ENCODE results near the gene PTBP2. TPM values are rescaled to one million over a fixed set of nuclear protein-coding genes. Genes with fewer than 3 reads are reported as not detected.

PTBP2 gene
- total RNA-seq, 8 experiments from 2014 or later = 15.7 to 170 (median 103) TPM

DNA sequence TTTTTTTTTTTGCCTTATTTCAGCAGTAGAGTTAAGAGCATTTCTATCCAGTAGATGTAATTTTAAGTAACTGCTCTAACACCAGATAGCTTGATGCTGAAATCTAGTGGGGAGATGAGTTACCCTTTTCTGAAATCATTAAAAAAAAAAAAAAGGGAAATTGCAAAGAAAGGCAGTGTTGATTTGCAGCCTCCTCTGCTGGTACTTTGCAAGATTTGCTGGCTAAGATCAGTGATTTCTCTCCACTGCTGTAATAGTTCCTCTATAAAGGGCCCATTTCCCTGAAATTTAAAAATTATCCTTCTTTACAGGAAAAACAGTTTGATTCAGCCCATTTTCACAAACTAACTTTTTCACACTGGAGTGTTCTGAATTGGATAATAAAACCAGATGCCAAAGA, 120.6 kb downstream of the PTBP2 start:
- Histone ChIP-seq H3K4me3 (no peak overlapping the region), H3K27ac (no peak overlapping the region), H3K4me1 (replicated peaks in 1 of 2) (no peaks in the 10 kb centered on the region)
- in situ Hi-C loops (cut with MboI; ENCODE audit: low pct_unique_long_range_greater_than_20kb in 2 of 9, low sequenced_read_pairs in 9 of 9, unreplicated experiment in 9 of 9) = no loop called here
- no peak for ATAC-seq (replicated peaks in 6 of 8)

DNA sequence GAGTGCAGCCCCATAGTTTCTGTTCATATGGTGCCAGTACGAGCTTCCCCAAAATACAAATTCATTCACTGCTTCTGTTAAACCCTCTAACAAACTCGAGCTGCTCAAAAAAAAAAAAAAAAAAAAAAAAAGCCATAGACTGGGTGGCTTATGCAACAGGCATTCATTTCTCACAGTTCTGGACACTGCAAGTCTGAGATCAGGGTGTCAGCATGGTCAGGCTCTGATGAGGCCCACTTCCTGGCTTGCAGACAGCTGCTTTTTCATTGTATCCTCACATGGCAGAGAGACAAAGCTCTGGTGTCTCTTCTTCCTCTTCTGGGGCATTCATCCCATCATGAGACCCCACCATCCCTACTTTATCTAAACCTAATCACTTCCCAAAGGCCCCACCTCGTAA, 121.6 kb downstream of the PTBP2 start:
- H3K4me3 ChIP-seq = no peak overlapping the region
- no peak overlapping the region for H3K27ac ChIP-seq
- WGBS, 10 experiments = 30 to 89% (median 77%) methylated on average over 1 to 3 of the region's 3 CpGs; no CpG with 5 or more reads in 3 of the 10 experiments
- in situ Hi-C loops (cut with MboI; ENCODE audit: low pct_unique_long_range_greater_than_20kb in 2 of 9, low sequenced_read_pairs in 9 of 9, unreplicated experiment in 9 of 9) = no loop called here
- ATAC-seq (replicated peaks in 6 of 8) = peak in 7 of 8 experiments; percentile 60 to 86 (median 68)
- H3K4me1 ChIP-seq (replicated peaks in 1 of 2) = no peaks in the 10 kb centered on the region

DNA sequence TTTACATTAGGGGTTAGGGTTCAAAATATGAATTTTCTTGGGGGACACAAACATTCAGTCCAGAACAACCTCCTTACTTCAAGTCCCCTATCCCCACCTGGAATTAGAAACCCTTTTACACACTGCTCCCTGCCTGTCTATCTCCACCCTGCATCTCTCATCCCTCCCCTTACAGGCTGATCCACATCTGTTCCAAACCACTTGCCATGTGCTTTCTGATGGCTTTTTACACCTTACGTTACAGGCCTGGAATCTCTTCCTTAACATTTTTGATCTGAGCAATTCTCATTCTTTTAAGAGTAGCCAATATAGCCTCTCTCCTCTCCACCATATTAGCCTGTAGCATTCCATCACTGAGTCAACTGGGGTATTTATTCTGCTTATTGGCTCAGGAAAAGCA, 122.0 kb downstream of the PTBP2 start:
- no peak overlapping the region for H3K27ac ChIP-seq
- H3K4me3 ChIP-seq = no peak overlapping the region
- peak in 1 of 8 experiments; percentile 45 for ATAC-seq (replicated peaks in 6 of 8)
- in situ Hi-C loops (cut with MboI; ENCODE audit: low pct_unique_long_range_greater_than_20kb in 2 of 9, low sequenced_read_pairs in 9 of 9, unreplicated experiment in 9 of 9) = no loop called here
- 75 to 100% (median 92%) methylated on average over 1 of the region's 1 CpG; no CpG with 5 or more reads in 3 of the 10 experiments for WGBS, 10 experiments
- H3K4me1 ChIP-seq (replicated peaks in 1 of 2) = no peaks in the 10 kb centered on the region

DNA sequence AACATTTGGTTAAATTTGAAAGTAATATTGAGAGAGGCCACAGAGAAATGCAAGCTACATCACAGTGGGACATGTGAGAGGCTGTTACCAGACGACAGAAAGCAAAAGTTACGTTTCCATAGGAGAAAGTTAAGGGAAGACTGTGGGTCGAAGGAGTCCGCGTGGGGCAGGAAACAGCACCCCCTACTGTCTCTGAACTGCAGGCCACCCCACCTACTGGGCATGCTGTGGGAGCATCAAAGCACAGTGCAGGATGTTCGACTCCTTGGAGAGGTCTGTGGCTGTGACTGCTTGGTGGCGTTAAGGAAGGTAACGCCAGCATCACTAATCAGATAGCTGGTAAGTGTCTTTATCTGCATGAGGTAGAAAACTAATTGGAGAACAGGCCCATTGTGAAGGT, 123.9 kb downstream of the PTBP2 start:
- Histone ChIP-seq H3K27ac (no peak overlapping the region), H3K4me1 (replicated peaks in 1 of 2) (no peaks in the 10 kb centered on the region), H3K4me3 (no peak overlapping the region)
- in situ Hi-C loops (cut with MboI; ENCODE audit: low pct_unique_long_range_greater_than_20kb in 2 of 9, low sequenced_read_pairs in 9 of 9, unreplicated experiment in 9 of 9) = no loop called here
- peak in 1 of 8 experiments; percentile 24 for ATAC-seq (replicated peaks in 6 of 8)
- 74 to 100% (median 90%) methylated on average over 1 to 8 of the region's 8 CpGs; no CpG with 5 or more reads in 3 of the 10 experiments for WGBS, 10 experiments

DNA sequence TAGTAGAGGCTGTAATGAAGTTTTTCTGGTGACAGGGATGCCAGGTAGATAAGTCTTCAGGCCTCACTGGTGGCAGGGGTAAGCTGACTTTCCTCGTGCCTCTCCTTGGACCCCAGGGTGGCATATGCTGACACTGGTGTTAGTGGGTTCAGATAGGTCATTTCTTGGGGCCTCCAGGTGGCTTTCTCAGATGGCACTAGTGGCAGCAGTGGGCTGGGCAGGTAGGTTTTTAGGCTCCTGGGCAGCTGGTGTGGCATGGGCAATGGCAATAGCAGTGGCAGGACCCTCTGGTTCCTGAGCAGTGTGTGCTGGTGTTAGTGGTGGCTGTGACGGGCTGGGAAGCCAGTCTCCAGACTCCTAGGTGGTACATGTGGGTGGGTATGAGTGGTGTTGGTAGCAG, 140.3 kb downstream of the PTBP2 start:
- H3K4me3 ChIP-seq = no peak overlapping the region
- ATAC-seq (replicated peaks in 6 of 8) = no peak
- in situ Hi-C loops (cut with MboI; ENCODE audit: low pct_unique_long_range_greater_than_20kb in 2 of 9, low sequenced_read_pairs in 9 of 9, unreplicated experiment in 9 of 9) = no loop called here

DNA sequence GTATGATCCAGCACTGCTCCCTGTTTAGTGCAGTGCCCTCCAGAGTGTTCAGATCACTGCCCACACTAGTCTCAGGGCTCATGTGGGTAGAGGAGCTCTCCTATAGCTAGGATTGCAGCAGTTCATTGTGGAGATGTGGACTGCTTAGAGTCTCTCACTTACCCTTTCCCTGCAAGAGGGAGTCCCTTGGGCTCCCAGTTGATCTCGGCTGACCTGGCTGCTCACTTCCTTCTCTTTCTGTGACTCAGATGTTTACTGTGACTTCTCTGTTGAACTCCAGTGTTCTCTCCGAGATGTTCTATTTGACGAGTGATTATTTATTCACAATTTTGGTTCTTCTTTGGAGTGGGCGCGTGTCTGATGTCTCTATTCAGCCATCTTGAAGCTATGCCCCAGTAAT, 141.9 kb downstream of the PTBP2 start:
- Histone ChIP-seq H3K4me1 (replicated peaks in 1 of 2) (no peaks in the 10 kb centered on the region), H3K4me3 (no peak overlapping the region), H3K27ac (no peak overlapping the region)
- no peak for ATAC-seq (replicated peaks in 6 of 8)
- in situ Hi-C loops (cut with MboI; ENCODE audit: low pct_unique_long_range_greater_than_20kb in 2 of 9, low sequenced_read_pairs in 9 of 9, unreplicated experiment in 9 of 9) = no loop called here
- 83 to 100% (median 95%) methylated on average over 3 to 5 of the region's 5 CpGs for WGBS, 10 experiments

More for the DNA sequence above, 140.3 kb downstream of the PTBP2 start:
- H3K27ac ChIP-seq = no peak overlapping the region
- H3K4me1 ChIP-seq (replicated peaks in 1 of 2) = no peaks in the 10 kb centered on the region
- 20 to 100% (median 83%) methylated on average over 1 to 2 of the region's 2 CpGs; no CpG with 5 or more reads in 3 of the 10 experiments for WGBS, 10 experiments
